ENCODE data around the gene BAZ1B.
"Not testable (repeated sequence)": the region's sequence is repeated elsewhere in the genome, so short reads cannot be mapped to it uniquely, and the experiment has no call there.

The BAZ1B gene

GRCh38 chr7:73425356-73425983, 96.6 kb downstream of the BAZ1B start:
- no peak for DNase-seq

- DNase-seq = no peak
These were observed 97.6 kb downstream of the BAZ1B start for GRCh38 chr7:73424489-73424885.

GRCh38 chr7:73423519-73424488, 98.3 kb downstream of the BAZ1B start:
- no peak for DNase-seq

GRCh38 chr7:73420610-73421009, 101.5 kb downstream of the BAZ1B start:
- DNase-seq = not testable (repeated sequence)

GRCh38 chr7:73420016-73420415, 102.1 kb downstream of the BAZ1B start:
- DNase-seq = not testable (repeated sequence)

- DNase-seq = no peak
These were observed 103.9 kb downstream of the BAZ1B start for GRCh38 chr7:73418113-73418703.

DNA sequence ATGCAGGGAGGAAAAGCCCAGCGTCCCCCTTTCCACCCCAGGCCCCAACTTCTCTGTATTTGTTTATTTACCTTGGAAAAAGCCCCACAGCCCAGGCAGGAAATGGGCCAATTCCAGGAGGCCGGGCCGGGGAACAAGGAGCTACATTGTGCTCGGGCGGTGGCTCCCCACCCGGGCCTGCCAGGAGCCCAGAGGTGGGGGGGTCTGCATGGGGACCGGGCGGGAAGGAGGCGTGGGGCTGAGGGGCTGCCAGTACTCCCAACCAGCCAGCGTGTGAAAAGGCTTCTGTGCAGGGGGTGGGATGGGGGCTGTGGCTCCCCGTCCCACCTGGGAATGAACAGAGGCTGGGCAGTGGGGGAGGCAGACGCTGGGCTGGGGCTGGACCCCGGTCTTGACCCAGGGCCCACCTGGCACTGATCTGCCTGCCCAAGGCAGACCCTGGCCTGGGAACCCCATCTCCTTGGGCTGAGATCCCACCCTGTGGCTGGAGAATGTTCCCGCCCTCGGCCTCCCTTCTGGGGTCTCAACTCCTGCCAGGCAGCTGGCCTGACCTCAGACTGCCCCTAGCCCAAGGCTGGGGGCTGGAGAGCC, 111.5 kb downstream of the BAZ1B start:
- not testable (repeated sequence) for DNase-seq

GRCh38 chr7:73404860-73405259, 117.2 kb downstream of the BAZ1B start:
- DNase-seq = not testable (repeated sequence)

DNA sequence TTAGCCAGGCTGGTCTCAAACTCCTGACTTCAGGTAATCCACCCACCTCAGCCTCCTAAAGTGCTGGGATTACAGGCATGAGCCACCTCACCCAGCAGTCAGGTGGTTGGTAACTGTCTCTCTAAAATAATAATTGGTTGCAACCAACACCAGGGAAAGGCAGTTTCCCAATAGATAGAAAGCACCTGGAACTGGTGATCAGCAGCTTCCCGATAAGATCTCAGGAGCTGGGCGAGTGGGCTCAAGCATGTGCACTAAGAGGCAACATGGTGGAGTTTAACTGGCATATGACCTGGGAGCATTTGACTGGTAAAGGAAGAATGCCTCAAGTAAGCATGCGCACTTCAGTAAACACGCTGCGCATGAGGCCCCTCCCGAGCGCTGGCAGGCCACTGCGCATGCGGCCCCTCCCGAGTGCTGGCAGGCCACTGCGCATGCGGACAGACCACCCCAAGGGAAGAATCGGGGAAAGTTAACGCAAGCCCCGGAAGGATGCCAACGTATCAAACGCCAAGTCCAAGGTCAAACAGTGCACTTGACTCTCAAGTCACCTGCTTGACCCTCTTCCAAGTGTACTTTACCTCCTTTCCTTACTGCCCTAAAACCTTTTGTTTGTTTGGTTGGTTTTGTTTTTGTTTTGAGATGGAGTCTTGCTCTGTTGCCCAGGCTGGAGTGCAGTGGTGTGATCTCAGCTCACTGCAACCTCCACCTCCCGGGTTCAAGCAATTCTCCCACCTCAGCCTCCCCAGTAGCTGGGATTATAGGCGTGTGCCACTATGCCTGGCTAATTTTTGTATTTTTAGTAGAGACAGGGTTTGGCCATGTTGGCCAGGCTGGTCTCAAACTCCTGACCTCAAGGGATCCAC, 122.7 kb downstream of the BAZ1B start:
- DNase-seq = peak; percentile 44

- no peak for DNase-seq
These were observed 124.4 kb downstream of the BAZ1B start for GRCh38 chr7:73397521-73398281.

- DNase-seq = no peak
These were observed 126.3 kb downstream of the BAZ1B start for GRCh38 chr7:73395538-73396503.

DNA sequence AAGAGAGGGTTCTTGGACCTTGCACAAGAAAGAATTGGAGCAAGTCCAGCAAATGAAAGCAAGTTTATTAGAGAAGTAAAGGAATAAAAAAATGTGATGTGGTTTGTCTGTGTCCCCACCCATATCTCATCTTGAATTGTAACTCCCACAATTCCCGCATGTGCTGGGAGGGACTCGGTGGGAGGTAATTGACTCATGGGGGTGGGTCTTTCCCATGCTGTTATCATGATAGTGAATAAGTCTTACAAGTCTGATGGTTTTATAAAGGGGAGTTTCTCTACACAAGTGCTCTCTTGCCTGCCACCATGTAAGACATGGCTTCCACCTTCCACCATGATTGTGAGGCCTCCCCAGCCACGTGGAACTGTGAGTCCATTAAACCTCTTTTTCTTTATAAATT, 127.7 kb downstream of the BAZ1B start:
- DNase-seq = no peak

GRCh38 chr7:73391396-73391795, 130.7 kb downstream of the BAZ1B start:
- no peak for DNase-seq
